Kidney epithelial cell (primary cell): Measurements from ENCODE around the gene ADCY10. TPM values are rescaled to one million over a fixed set of nuclear protein-coding genes. Genes with fewer than 3 reads are reported as not detected.

Experiments
- DNase-seq: peaks from one replicate; pipeline ENCODE4 v3.0.0-alpha.2; 2010; ENCODE audit warnings: low read depth
- H3K27me3 ChIP-seq: 2 replicates; pipeline ENCODE4 v1.6.0; 2011; ENCODE audit warnings: low read length; ENCODE audit not compliant: control insufficient read depth, insufficient read depth
- H3K36me3 ChIP-seq: 2 replicates; pipeline ENCODE4 v1.5.1; 2011; ENCODE audit warnings: low read length; ENCODE audit not compliant: control insufficient read depth, insufficient read depth
- H3K4me3 ChIP-seq: 2 replicates; pipeline ENCODE4 v1.5.1; 2011; ENCODE audit warnings: low read depth, mild to moderate bottlenecking, control low read depth, low read length
- total RNA-seq: library from RNA; depleted of rRNA; stranded (reverse); fragments of >200 nt; gene quantifications from 2 replicates; pipeline ENCODE4 v1.2.3, GENCODE V29; 2015
- TF ChIP-seq, protein P1 (sequence below): IDR thresholded peaks from 2 replicates; pipeline ENCODE4 v1.5.1; 2011; ENCODE audit warnings: mild to moderate bottlenecking, moderate library complexity, low read length, control low read depth, inconsistent platforms; ENCODE audit not compliant: insufficient read depth, poor library complexity, severe bottlenecking

Gene ADCY10
- total RNA-seq, 1 donor from 2014 or later: not detected

DNA sequence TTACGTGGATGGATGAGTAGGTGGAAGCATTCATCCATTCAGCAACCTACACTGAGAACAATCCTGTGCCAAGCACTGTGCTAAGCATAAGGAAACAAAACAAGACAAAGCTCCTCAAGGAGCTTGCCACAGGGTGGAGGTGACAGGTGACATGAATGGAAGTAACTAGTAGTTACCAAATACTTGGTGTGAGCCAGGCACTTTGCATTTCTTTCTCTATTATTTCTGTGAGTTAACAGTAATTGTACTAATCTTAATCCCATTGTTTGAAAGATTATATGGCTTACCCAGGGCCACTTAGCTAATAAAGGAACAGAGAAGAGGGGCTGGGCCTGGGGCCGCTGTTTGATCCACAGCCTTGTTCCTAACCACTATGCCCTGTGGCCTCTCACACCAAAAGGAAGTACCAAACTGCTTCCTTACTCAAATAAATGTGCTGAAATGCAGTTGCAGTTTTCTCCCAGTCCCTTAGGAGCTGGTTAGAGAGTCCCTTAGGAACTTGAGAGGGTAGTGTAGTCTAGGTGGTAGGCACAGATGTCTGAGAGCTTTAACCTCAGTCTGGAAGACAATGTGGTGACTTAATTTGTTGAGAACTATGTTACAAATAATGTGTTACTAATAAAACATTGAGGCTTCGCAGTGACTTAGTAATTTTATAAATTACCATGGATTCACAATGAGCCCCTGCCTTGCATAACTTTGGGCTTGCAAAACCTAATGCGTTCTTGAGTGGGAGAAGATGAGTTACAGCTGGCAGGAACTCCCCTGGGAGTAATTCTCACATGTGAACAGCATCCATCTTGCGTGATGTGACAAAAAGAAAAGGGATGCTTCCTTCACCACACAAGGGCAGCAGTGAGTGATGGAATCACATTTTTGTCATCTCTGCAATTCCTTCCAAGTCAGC is 122.4 kb downstream of the ADCY10 start:
- no peaks in the 10 kb centered on the region for H3K27me3 ChIP-seq
- H3K36me3 ChIP-seq: no peaks in the 10 kb centered on the region
- no peak overlapping the region for H3K4me3 ChIP-seq
- no peak for DNase-seq
- TF ChIP-seq, protein P1, sequence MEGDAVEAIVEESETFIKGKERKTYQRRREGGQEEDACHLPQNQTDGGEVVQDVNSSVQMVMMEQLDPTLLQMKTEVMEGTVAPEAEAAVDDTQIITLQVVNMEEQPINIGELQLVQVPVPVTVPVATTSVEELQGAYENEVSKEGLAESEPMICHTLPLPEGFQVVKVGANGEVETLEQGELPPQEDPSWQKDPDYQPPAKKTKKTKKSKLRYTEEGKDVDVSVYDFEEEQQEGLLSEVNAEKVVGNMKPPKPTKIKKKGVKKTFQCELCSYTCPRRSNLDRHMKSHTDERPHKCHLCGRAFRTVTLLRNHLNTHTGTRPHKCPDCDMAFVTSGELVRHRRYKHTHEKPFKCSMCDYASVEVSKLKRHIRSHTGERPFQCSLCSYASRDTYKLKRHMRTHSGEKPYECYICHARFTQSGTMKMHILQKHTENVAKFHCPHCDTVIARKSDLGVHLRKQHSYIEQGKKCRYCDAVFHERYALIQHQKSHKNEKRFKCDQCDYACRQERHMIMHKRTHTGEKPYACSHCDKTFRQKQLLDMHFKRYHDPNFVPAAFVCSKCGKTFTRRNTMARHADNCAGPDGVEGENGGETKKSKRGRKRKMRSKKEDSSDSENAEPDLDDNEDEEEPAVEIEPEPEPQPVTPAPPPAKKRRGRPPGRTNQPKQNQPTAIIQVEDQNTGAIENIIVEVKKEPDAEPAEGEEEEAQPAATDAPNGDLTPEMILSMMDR: no peak

DNA sequence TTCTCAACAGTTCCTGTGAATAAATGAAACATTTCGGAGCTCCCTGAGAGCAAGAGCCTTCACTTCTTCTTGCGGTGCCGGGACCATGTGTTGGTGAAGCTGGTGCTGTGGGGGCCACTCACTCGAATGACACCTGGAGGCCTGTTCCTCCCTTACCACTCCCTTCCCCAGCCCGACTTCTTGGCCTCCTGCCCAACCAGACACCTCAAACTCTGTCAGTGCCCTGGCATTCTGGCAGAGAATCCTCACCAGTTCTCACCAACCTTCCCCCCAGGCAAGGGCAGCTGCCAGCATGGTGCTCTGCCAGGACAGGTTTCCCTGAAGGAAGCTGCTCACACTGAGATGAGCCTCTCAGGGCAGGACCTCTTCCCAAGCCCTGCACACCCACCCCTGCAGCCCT is 123.8 kb downstream of the ADCY10 start:
- no peak overlapping the region for H3K4me3 ChIP-seq
- no peaks in the 10 kb centered on the region for H3K36me3 ChIP-seq
- DNase-seq: no peak

DNA sequence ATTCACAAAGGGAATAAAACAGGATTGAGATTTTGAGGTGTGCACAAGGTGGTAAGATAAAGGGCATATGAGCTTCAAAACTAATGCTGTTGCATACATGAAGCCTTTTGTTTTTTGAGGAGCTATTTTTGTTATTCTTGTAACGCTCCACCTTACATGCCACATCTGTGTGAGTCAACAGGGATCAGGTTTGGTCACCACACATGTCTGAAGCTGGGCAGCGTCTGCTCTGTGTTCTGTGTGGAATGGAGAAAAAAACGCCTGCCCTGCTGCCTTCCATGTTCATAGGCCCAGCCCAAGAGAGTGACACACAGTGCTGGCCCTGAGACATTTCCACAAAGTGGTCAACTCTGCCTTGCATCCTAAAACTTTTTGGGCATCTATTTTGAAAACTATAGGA is 124.4 kb downstream of the ADCY10 start:
- Histone ChIP-seq H3K4me3 (no peak overlapping the region), H3K27me3 (no peaks in the 10 kb centered on the region), H3K36me3 (no peaks in the 10 kb centered on the region)
- DNase-seq: no peak
- TF ChIP-seq, protein P1: no peak

More for the DNA sequence above, 123.8 kb downstream of the ADCY10 start:
- TF ChIP-seq, protein P1: no peak
- no peaks in the 10 kb centered on the region for H3K27me3 ChIP-seq

DNA sequence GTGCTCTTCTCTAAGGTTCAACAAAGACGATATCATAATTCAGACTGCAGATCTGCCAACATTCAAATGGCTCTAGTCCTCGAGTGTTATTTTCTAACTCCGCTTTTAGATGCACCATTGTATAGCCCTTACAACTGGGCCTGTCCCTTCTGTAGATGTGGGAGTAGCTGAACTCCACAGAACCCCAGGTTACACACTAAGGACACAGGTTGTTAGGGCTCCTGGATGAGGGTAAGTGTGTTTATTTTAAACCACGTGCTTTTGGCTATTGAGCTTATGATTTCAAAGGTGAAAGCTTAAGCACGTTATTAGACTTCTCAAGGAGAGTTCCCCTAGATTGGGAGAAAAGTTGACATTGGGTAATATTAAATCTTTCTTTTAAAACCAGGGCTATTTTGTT is 127.4 kb downstream of the ADCY10 start:
- Histone ChIP-seq H3K36me3 (no peaks in the 10 kb centered on the region), H3K27me3 (no peaks in the 10 kb centered on the region), H3K4me3 (no peak overlapping the region)
- DNase-seq: no peak
- TF ChIP-seq, protein P1: no peak

DNA sequence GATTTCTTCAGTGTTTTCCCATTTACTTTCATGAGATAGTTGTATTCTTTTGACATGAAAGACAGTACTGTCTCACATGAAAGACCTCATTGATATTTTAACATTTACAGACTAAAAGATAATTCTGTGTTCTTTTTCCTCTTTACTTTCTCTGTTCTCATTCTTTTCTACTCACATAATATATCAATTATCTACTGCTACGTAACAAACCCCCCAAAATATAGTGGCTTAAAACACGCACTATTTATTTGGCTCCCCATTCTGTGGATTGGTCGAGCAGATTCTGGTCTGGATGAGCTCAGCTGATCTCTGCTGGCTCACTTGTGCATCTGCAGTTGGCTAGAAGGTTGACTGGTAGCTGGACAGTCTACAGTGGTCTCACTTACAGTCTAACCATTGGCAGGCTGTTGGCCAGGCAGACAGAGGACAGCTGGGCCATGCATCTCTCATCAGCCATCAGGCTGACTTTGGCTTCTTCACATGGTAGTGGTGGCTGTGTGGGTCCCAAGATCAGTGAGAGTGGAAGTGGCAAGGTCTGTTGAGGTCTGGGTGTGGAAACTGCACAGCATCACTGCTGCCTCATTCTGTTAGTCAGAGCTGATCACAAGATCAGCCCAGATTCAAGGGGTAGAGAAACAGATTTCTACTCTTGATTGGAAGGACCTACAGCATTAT is 128.9 kb downstream of the ADCY10 start:
- Histone ChIP-seq H3K4me3 (no peak overlapping the region), H3K36me3 (no peaks in the 10 kb centered on the region), H3K27me3 (no peaks in the 10 kb centered on the region)
- no peak for DNase-seq
- TF ChIP-seq, protein P1: no peak
